Activated CD4-positive, alpha-beta T cell treated with anti-CD3 and anti-CD28 coated beads for 48 hours (primary cell): Measurements from ENCODE around the gene EHD4.
A peak's percentile ranks its signal among the peaks of the same experiment; 100 is the strongest.

Experiments
- DNase-seq: peaks from one replicate; pipeline ENCODE4 v3.0.0-alpha.2; 2020

Gene EHD4

GRCh38 chr15:41915255-41915994, 56.9 kb downstream of the EHD4 start:
- DNase-seq = no peak

GRCh38 chr15:41914411-41914810, 57.9 kb downstream of the EHD4 start:
- DNase-seq = no peak

GRCh38 chr15:41913256-41913655, 59.1 kb downstream of the EHD4 start:
- no peak for DNase-seq

GRCh38 chr15:41911691-41912345, 60.5 kb downstream of the EHD4 start:
- DNase-seq = no peak

DNA sequence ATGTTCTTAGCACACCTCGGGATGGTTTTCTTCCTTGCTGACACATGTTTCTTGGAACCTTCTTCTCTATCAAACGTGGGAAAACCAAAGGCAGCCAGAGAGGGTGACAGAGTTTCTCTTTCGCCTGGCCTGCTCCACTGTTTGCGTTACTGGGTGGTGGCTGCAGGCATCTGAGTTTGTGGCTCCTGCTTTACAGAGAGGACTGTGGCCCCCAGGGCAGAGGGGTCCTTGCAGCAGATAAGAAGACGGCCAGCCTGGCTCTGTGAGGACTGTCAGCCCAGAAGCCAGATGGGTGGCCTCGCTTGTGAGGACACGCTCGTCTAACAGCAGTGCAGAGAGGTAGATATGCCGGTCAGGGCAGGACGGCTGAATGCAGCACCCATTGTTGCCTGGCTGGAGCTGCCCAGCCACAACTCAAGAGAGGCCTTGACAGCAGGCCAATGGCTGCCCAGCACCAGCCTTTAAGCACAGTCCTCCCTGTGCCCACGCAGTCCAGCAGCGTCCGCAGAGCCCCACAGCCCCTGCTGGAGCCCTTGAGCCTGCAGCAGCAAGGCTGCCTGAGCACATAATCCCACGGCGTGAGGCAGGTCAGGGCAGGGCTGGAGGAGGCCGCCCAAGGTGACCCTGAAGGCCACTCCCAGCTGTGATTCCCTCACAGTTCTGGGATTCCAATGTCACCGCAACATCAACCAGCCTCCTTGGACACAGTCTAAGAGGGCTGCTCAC, 63.5 kb downstream of the EHD4 start:
- no peak for DNase-seq

DNA sequence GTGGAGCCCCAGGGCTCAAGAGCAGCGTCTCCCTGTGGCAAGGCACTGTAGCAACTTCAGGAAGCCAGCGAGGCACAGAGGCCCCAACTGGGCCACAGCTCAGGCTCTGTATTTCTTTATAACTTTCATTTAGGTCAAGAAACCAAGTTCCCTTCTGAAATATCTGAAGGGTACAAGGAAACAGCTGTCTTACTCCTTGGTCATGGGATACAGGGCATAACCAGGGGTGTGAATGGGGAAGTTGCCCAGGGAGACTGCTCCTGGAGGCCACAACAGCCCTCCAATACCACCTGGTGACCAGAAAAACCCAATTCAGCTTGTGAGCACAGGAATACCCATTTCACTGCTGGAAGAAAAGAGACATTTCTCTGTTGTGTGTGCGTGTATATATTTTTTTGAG, 65.2 kb downstream of the EHD4 start:
- no peak for DNase-seq

DNA sequence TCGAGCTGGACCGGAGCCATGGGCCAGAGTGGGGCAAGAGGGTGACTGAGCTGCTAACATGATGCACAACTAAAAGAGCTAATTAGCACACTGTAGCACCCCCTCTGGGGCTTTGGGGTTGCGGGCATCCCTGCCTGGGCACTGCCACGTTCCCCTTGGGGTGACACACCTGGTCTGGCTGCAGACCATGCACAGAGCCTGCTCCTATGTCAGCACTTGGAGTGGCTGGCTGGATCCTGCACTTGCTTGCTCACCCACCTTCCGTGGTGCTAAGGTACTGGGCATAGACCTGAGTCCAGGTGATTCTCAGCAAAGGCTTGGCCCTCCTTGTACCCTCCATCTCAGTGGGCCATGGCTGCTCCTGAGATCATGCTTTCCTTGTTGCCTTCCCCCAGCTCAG, 65.7 kb downstream of the EHD4 start:
- DNase-seq = no peak

DNA sequence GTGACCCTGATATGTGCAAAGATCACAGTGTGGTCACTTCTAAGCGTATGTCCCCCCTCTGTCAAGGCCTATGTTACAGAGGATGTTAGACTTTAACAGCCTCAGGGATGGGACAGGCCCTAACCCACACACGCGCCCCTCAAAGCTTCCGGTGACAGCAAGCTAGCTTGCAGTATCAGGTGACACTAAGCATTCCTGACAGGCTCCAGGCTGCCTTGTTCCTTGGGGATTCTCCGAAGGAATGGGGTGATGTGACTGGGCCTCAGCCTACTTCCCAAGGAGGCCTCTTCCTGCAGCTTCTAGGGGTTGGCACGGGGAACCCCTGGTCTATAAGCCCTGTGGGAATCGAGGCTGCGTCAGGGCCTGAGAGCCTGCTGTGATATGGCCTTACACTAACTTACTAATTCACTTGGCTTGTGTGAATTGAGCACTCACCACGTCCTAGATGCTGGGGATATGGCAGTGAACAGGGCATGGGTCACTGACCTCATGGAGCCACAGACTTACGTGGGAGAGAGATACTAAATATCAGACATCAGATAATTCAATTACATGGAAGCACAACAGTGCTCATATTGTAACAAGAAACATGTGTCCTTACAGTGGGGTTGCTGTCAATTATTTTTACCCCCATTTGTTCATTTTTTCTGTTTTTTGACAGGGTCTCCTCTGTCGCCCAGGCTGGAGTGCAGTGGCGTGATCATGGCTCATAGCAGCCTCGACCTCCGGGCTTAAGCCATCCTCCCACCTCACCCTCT, 67.1 kb downstream of the EHD4 start:
- DNase-seq = no peak

DNA sequence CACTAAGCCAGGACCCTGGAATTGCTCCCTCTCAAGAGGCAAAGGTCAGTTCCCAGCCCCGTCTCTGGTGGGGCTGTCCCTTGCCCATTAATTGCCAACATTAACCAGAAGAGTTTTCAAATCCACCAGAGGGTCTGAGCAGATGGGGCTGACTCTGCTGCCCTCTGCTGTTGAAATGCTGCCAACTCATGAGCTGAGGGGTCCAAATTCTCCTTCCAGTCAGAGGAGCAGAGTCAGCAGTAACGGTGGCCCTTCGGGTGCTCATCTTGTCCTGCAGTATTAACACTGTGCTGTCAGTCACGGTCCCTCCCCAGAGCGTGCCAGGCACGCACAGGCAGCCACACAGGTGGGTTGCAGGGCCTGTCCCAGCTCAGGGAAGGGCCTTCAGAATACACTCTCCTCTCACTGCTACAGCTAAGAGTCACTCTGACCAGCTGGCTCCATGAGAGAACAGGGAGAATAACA, 67.8 kb downstream of the EHD4 start:
- peak; percentile 76 for DNase-seq

GRCh38 chr15:41903782-41904181, 68.6 kb downstream of the EHD4 start:
- no peak for DNase-seq

DNA sequence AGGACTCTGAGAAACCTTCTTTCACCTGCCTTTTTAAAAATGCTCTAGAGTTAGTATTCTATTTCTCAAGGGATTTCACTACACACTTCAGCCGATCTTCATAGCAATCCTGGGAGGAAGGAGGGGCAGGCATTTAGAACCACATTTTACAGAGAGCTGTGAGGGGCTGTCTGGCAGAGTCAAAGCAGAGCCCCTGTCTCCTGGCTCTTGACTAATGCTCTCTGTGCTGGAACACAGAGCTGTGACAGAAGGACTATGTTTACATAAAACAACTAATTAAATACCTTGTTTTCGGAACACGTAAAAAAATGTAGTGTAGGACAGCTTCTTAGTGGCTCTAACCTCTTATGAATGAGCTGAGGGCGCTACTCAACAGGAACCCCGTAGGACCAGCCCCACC, 70.9 kb downstream of the EHD4 start:
- DNase-seq = no peak

GRCh38 chr15:41900526-41901380, 71.6 kb downstream of the EHD4 start:
- no peak for DNase-seq

DNA sequence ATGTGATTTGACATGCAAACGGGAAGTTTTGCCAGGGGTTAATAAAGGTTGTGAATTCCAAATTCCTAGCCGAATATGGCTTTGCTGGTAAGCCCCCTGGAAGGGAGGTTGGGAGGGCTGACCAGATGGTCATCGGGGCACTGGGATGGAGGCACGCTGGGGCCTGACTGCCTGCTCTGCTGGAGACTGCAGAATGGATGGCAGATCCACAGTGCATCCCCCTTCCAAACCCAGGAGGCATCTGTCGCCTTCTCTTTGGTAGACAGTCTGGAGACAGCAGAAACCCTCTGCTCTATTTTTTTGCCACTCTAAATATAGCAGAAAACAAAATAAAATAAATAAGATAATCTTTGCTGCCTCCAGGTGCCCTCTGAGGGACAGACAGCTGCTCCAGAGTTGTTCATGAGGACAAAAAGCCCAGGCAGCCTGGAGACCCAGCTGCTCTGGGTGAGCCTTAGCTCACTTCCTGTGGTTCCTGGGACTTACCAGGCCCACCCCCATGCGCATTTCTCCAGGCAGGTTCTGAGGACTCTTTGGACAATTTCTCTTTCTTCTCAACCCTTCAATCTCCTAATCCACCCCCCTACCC, 72.4 kb downstream of the EHD4 start:
- no peak for DNase-seq

GRCh38 chr15:41897363-41897799, 75.0 kb downstream of the EHD4 start:
- DNase-seq = no peak

DNA sequence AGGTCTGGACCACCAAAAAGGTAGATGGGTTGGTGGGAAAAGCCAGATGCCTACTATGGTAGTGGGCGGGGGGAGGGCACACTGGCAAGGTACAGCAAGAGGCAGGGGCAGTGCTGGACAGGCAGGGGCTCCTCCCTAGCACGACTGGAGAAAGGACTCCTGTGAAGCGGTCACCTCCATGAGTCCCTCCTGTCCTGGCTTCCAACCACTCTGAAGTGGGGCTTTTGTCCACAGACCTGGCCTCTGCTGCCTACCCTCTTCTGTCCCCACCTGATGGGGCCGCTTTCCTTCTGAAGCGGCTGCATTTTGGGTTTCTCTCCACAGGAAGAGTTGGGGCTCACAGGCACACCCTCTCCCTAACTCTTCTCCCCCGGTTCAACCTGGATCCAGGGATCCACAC, 75.8 kb downstream of the EHD4 start:
- DNase-seq = no peak

- DNase-seq = no peak
Observed at GRCh38 chr15:41895957-41896356, 76.4 kb downstream of the EHD4 start.

DNA sequence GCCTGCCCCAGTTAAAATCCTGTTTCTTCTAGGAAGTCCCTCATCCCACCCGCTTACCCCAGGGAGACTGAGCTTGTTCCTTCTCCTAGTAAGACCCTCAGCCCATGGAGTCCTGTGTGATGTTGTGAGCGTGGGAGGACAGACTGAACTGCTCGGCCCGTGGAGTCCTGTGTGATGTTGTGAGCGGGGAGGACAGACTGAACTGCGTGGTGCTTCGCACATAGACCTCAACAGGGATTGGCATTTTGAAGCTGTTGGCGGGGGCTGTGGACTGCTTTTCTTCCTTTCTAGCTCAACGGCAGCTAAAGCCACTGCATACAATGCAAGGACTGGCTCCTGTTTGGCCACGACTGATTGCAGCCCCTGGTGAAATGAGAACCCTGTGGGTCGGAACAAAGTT, 76.9 kb downstream of the EHD4 start:
- no peak for DNase-seq

- peak; percentile 78 for DNase-seq
Observed at GRCh38 chr15:41894791-41895463, 77.4 kb downstream of the EHD4 start.

GRCh38 chr15:41894251-41894790, 78.0 kb downstream of the EHD4 start:
- DNase-seq = no peak

DNA sequence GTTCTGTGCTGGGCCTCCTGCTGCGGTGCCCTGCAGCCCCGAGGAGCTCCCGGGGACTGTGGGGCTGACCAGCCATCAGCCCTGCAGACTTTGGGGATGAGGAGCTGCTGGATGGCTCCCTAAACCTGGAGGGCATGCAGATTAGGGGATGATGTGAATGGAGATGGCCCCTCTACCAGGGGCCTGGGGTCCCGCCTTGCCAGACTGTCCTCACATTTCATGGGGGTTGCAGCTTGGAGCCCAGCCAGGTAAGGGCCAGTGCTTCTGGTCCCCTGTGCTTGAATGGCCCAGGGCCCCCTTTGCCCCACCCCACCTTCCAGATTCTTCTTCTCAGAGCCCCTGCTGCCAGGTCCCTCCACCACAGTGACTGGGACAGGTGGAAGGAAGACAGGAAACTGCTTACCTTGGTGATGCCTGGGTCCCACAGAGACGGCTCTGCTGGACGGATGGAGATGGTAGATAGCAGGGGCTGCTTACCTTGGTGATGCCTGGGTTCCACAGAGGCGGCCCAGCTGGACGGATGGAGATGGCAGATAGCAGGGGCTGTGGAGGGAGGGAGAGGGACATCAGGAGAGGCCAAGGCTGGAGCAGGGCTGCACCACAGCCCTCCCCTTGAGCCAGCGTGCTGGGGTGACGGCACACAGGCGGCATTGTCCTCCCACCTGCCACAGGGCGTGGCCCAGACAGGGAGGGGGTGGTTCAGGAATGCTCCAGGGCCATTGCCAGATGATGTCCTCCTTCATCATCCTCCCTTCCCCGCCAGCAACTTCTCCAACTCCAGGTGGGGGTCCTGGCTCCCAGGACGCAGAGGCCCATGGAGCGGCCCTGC, 78.7 kb downstream of the EHD4 start, which contains the start of gene SPTBN5:
Gene SPTBN5 (minus strand): TSS at position 632 of the 829 bp plus-strand sequence. CDS start 556 bp downstream, at position 76.
- DNase-seq = no peak
